HG03175 (cell line): ENCODE data around the gene UST.

Source experiments
- ATAC-seq: cut with Tn5 transposase; IDR thresholded peaks from one replicate; pipeline ENCODE4 v1.9.1; 2021; ENCODE audit warnings: mild to moderate bottlenecking, moderate library complexity; ENCODE audit not compliant: unreplicated experiment

UST gene

GRCh38 chr6:148795563-148795962, 48.7 kb downstream of the UST start:
- ATAC-seq = no peak

GRCh38 chr6:148799647-148800046, 52.8 kb downstream of the UST start:
- no peak for ATAC-seq

- no peak for ATAC-seq
These were observed 53.7 kb downstream of the UST start for GRCh38 chr6:148800536-148800935.

GRCh38 chr6:148803979-148804378, 57.1 kb downstream of the UST start:
- ATAC-seq = no peak

- no peak for ATAC-seq
These were observed 58.9 kb downstream of the UST start for GRCh38 chr6:148805777-148806176.

- no peak for ATAC-seq
These were observed 61.0 kb downstream of the UST start for GRCh38 chr6:148807784-148808183.

- no peak for ATAC-seq
These were observed 62.0 kb downstream of the UST start for GRCh38 chr6:148808786-148809304.

- ATAC-seq = no peak
These were observed 64.6 kb downstream of the UST start for GRCh38 chr6:148811459-148811858.

GRCh38 chr6:148814082-148814790, 67.4 kb downstream of the UST start:
- no peak for ATAC-seq

- ATAC-seq = no peak
These were observed 68.0 kb downstream of the UST start for GRCh38 chr6:148814869-148815268.

GRCh38 chr6:148816117-148816516, 69.3 kb downstream of the UST start:
- no peak for ATAC-seq

- ATAC-seq = no peak
These were observed 70.9 kb downstream of the UST start for GRCh38 chr6:148817689-148818088.

- no peak for ATAC-seq
These were observed 72.2 kb downstream of the UST start for GRCh38 chr6:148818939-148819575.

- no peak for ATAC-seq
These were observed 73.0 kb downstream of the UST start for GRCh38 chr6:148819852-148820251.

- ATAC-seq = no peak
These were observed 76.0 kb downstream of the UST start for GRCh38 chr6:148822819-148823218.

GRCh38 chr6:148824291-148824690, 77.5 kb downstream of the UST start:
- ATAC-seq = no peak

GRCh38 chr6:148824960-148825359, 78.1 kb downstream of the UST start:
- no peak for ATAC-seq

GRCh38 chr6:148825492-148825891, 78.7 kb downstream of the UST start:
- ATAC-seq = no peak

GRCh38 chr6:148827416-148828045, 80.7 kb downstream of the UST start:
- no peak for ATAC-seq

GRCh38 chr6:148828047-148828446, 81.2 kb downstream of the UST start:
- ATAC-seq = no peak

- no peak for ATAC-seq
These were observed 82.7 kb downstream of the UST start for GRCh38 chr6:148829415-148830101.
